Gastrocnemius medialis (tissue), 4 donors: ENCODE measurements around the gene NCAPD2. TPM values are rescaled to one million over a fixed set of nuclear protein-coding genes. Genes with fewer than 3 reads are reported as not detected.

Source experiments
- ATAC-seq, 2 donors: fragments of 150-250 bp; one replicate each; pipeline ENCODE4 v1.9.1; 2016
- DNase-seq, 2 donors: peaks; one replicate each; pipeline ENCODE4 v3.0.0-alpha.2; 2019
- H3K27ac ChIP-seq, 4 donors: fragments of 200-600 bp; sonication (generic); 1 replicate in 1 of 4; 2 replicates in 3 of 4; pipeline ENCODE4 v1.5.1; 2016 to 2018; ENCODE audit warnings: mild to moderate bottlenecking in 2 of 4, moderate library complexity in 1 of 4
- H3K27me3 ChIP-seq, 3 donors: fragments of 200-600 bp; sonication (generic) in 2 of 3; 1 replicate in 1 of 3; 2 replicates in 2 of 3; pipeline versions ENCODE4 v1.5.1 to v1.6.0; 2016 to 2019; ENCODE audit warnings: mild to moderate bottlenecking in 1 of 3, moderate library complexity in 1 of 3
- H3K36me3 ChIP-seq, 2 donors: fragments of 200-600 bp; sonication (generic) in 1 of 2; one replicate each; pipeline ENCODE4 v1.5.1; 2017 to 2018
- H3K4me1 ChIP-seq, 2 donors: fragments of 200-600 bp; sonication (generic) in 1 of 2; one replicate each; pipeline ENCODE4 v1.5.1; 2016 to 2017; ENCODE audit warnings: mild to moderate bottlenecking in 2 of 2
- H3K4me3 ChIP-seq, 4 donors: fragments of 200-600 bp; sonication (generic) in 3 of 4; 1 replicate in 1 of 4; 2 replicates in 3 of 4; pipeline ENCODE4 v1.5.1; 2016 to 2019; ENCODE audit warnings: mild to moderate bottlenecking in 2 of 4
- H3K9me3 ChIP-seq, 3 donors: fragments of 200-600 bp; sonication (generic) in 2 of 3; 1 replicate in 1 of 3; 2 replicates in 2 of 3; pipeline ENCODE4 v1.5.1; 2016 to 2019
- POLR2A ChIP-seq, 2 donors: fragments of 450-650 bp; IDR thresholded peaks; one replicate each; pipeline ENCODE4 v1.6.1; 2017; ENCODE audit warnings: antibody characterized with exemption in 2 of 2, mild to moderate bottlenecking in 2 of 2, moderate library complexity in 2 of 2
- in situ Hi-C, 4 donors: fragments of 200-750 bp; cut with MboI; loops; one replicate each; pipeline versions ENCODE4 v1.15.0 to v1.8.0; 2017; ENCODE audit warnings: low sequenced_read_pairs in 4 of 4
- intact Hi-C: fragments of 100-400 bp; cut with DNase I; formaldehyde crosslinking; loops from one replicate; pipeline ENCODE4 v1.15.1; 2023; ENCODE audit warnings: low total_unique reads
- total RNA-seq, 4 donors: library from RNA; depleted of rRNA; stranded (reverse); fragments of >200 nt; gene quantifications; one replicate each; pipeline versions ENCODE4 v1.1.0 to v1.2.3, GENCODE V29; 2016
- TF ChIP-seq, protein P1 (sequence below), 5 experiments: fragments of 450-650 bp in 3 of 5; fragments of 200-600 bp in 2 of 5; sonication (generic) in 2 of 5; IDR thresholded peaks in 4 of 5; conservative IDR thresholded peaks in 1 of 5; 1 replicate in 4 of 5; 2 replicates in 1 of 5; pipeline ENCODE4 v1.5.1; 2016 to 2019; ENCODE audit warnings: antibody characterized with exemption in 5 of 5, mild to moderate bottlenecking in 3 of 5, moderate library complexity in 3 of 5

The NCAPD2 gene
- total RNA-seq, 4 donors from 2014 or later: 12.3 to 250 (median 13.3) TPM

DNA sequence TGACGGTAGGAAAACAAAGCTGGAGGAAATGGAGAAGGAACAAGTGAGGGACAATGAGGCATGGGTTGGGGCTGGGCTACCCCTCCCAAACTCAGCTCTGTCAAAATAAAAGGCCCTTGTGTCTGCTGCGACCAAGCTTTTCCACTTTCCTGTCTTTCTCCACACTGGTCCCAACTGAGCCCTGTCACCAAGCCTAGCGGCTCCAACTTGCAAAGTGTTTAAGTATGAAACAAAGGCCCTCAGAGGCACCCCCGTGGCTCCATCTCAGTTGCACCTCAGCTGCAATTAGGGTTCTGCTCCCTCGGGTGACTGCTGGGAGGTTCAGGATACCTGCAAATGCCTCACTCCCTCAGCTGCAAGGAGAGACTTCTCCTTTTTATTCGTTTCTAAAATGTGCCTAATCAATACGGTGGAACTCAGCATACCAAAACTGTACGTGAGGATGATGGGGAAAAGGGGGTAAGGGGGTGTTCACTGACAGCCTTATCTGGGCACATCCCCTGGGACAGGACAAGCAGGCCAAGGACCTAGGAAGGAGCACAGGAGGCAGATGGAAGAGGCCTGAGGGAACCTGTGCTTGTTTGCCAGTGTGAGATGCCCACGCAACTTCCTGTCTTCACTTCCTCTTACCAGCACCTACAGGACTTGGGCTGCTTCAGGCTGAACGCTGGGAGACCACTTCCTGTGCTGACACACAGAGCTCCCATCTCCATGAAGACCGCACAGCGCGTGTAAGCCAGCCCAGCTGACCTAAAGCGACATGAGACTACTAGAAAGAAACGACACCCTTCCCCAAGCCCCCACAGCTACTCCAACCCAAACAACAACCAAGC lies 32.3 kb upstream of the NCAPD2 start:
- Histone ChIP-seq H3K27ac (peak overlapping the region in 3 of 4 donors; percentile 57 to 72 (median 70)), H3K27me3 (no peaks in the 10 kb centered on the region), H3K4me1 (peaks cover 8 to 14% of the 10 kb centered on the region in 2 donors), H3K9me3 (no peaks in the 10 kb centered on the region), H3K36me3 (peaks cover 0 to 86% of the 10 kb centered on the region in 2 donors), H3K4me3 (no peak overlapping the region)
- intact Hi-C loops (no loop called here), in situ Hi-C loops (loop anchor here (5.0 to 25.0 kb wide), 4 partner anchors 39 to 137 kb away; partner anchors contain the start of gene TNFRSF1A (in 1 of the 4))
- DNase-seq (peak in 1 of 2 donors; percentile 45), ATAC-seq (no peak)
- TF ChIP-seq, protein P1, sequence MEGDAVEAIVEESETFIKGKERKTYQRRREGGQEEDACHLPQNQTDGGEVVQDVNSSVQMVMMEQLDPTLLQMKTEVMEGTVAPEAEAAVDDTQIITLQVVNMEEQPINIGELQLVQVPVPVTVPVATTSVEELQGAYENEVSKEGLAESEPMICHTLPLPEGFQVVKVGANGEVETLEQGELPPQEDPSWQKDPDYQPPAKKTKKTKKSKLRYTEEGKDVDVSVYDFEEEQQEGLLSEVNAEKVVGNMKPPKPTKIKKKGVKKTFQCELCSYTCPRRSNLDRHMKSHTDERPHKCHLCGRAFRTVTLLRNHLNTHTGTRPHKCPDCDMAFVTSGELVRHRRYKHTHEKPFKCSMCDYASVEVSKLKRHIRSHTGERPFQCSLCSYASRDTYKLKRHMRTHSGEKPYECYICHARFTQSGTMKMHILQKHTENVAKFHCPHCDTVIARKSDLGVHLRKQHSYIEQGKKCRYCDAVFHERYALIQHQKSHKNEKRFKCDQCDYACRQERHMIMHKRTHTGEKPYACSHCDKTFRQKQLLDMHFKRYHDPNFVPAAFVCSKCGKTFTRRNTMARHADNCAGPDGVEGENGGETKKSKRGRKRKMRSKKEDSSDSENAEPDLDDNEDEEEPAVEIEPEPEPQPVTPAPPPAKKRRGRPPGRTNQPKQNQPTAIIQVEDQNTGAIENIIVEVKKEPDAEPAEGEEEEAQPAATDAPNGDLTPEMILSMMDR (IDR thresholded peaks at IDR 0.05 in 4 of 5, conservative IDR thresholded peaks at IDR 0.05 in 1 of 5): no peak
- TF ChIP-seq POLR2A (IDR thresholded peaks at IDR 0.05): no peak

DNA sequence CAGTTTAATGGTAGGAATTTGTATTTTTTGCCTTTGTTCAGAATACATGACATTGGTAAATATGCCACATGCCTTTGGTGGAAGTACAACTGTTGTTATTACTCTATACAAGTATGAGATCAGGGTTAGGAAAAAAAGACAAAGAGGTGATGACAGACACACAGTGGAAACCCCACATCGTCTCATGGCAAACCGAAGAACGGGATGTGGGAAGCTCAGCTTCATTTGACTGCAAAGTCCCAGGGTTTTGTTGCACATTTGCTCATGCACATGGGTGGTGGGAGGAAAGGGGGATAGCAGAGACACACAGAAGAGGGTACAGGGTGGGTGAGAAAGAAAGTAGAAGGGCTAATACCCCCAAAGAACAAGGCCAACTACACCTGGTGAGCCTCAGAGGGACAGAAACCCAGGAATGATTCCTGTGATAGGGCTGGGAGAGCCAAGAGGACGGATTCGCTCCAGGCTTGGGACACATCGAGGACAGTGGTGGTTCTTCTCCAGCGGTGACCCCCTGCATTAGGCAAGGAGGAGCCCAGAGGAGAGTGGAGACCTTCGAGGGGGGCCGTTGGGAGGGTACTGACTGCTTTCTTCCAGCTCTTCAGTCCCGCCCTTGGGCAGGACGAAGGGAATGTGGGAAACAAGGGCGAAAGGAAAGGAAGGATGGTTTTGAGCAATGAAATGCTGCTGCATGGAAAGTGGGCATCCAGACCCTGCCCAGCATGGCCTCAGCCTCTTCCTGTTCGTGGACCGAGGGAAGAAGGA lies 31.5 kb upstream of the NCAPD2 start:
- TF ChIP-seq, protein P1 (IDR thresholded peaks at IDR 0.05 in 4 of 5, conservative IDR thresholded peaks at IDR 0.05 in 1 of 5): no peak
- TF ChIP-seq POLR2A (IDR thresholded peaks at IDR 0.05): no peak
- Histone ChIP-seq H3K4me1 (peaks cover 8 to 14% of the 10 kb centered on the region in 2 donors), H3K36me3 (peaks cover 0 to 79% of the 10 kb centered on the region in 2 donors), H3K9me3 (no peaks in the 10 kb centered on the region), H3K4me3 (no peak overlapping the region), H3K27ac (peak overlapping the region in 1 of 4 donors; percentile 70), H3K27me3 (no peaks in the 10 kb centered on the region)
- ATAC-seq (no peak), DNase-seq (no peak)
- intact Hi-C loops: no loop called here
- in situ Hi-C loops: loop anchor here (5.0 to 25.0 kb wide), 4 partner anchors 40 to 138 kb away; partner anchors contain the start of gene TNFRSF1A (in 1 of the 4)

DNA sequence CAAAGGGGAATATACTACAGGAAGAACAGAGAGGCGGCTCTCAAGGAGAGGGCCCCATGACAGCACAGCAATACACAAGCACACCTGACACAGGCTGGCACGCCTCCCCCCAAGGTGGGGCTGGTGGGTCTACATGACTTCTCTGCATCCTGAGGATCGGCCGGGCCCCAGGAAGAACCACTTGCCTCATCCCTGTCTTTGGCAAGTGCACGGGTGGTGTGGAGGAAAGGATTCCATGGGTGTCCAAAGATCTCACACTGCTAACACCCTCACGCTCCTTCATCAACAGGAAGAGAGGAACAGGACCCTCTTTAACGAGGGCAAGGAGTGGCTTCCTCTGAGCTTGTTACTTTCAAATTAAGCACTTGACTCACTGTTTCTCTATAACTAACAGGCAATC lies 30.7 kb upstream of the NCAPD2 start:
- no peak for ATAC-seq
- intact Hi-C loops: no loop called here
- Histone ChIP-seq H3K4me1 (peaks cover 8 to 14% of the 10 kb centered on the region in 2 donors), H3K4me3 (no peak overlapping the region), H3K27ac (peak overlapping the region in 1 of 4 donors; percentile 42), H3K27me3 (no peaks in the 10 kb centered on the region), H3K9me3 (no peaks in the 10 kb centered on the region), H3K36me3 (peaks cover 0 to 71% of the 10 kb centered on the region in 2 donors)
- TF ChIP-seq, protein P1 (IDR thresholded peaks at IDR 0.05 in 4 of 5, conservative IDR thresholded peaks at IDR 0.05 in 1 of 5): no peak
- TF ChIP-seq POLR2A (IDR thresholded peaks at IDR 0.05): no peak
- in situ Hi-C loops: loop anchor here (5.0 to 25.0 kb wide), 4 partner anchors 41 to 138 kb away; partner anchors contain the start of gene TNFRSF1A (in 1 of the 4)
- no peak for DNase-seq

DNA sequence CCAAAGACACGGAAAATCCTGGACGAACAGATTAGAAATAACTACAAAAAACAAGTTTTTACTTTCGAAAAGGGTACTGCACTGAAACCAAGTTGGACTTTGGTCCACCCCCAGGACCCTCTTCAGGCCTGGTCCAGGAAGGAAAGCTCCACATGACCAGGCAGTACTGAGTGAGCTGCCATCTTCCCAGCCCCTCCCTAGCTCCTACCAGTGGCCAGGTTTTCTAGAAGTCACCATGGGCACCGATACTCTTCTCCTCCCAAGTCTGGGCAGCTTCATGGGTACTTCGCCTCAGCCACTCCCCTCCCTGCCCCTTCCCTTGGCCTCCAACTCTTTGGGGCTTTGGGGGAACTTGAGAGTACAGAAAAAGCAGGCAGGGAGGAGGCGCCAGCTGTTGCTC lies 30.0 kb upstream of the NCAPD2 start:
- Histone ChIP-seq H3K4me1 (peaks cover 11 to 16% of the 10 kb centered on the region in 2 donors), H3K4me3 (no peak overlapping the region), H3K27me3 (no peaks in the 10 kb centered on the region), H3K9me3 (no peaks in the 10 kb centered on the region), H3K27ac (peak overlapping the region in 2 of 4 donors; percentile 20 to 42), H3K36me3 (peaks cover 0 to 65% of the 10 kb centered on the region in 2 donors)
- intact Hi-C loops: loop anchor here (2.0 kb wide), 1 partner anchor 137 kb away; no protein-coding TSS in a partner anchor
- in situ Hi-C loops: loop anchor here (5.0 to 25.0 kb wide), 4 partner anchors 42 to 139 kb away; partner anchors contain the start of gene TNFRSF1A (in 1 of the 4)
- DNase-seq: no peak
- TF ChIP-seq, protein P1 (IDR thresholded peaks at IDR 0.05 in 4 of 5, conservative IDR thresholded peaks at IDR 0.05 in 1 of 5): no peak
- no peak for TF ChIP-seq POLR2A (IDR thresholded peaks at IDR 0.05)
- ATAC-seq: no peak
